HG03064 (cell line): ENCODE results near the gene FLT1.

Source experiments
- ATAC-seq: cut with Tn5 transposase; IDR thresholded peaks from one replicate; pipeline ENCODE4 v1.9.1; 2021; ENCODE audit warnings: low read depth; ENCODE audit not compliant: unreplicated experiment

The FLT1 gene

GRCh38 chr13:28324181-28324789, 170.6 kb downstream of the FLT1 start:
- peak; percentile 75 for ATAC-seq

- ATAC-seq: no peak
Observed at GRCh38 chr13:28322256-28322905, 172.5 kb downstream of the FLT1 start.

- no peak for ATAC-seq
Observed at GRCh38 chr13:28321756-28322155, 173.2 kb downstream of the FLT1 start.

GRCh38 chr13:28320884-28321574, 173.9 kb downstream of the FLT1 start:
- no peak for ATAC-seq

- ATAC-seq: no peak
Observed at GRCh38 chr13:28320209-28320608, 174.7 kb downstream of the FLT1 start.

- no peak for ATAC-seq
Observed at GRCh38 chr13:28319528-28319927, 175.4 kb downstream of the FLT1 start.

- no peak for ATAC-seq
Observed at GRCh38 chr13:28318496-28318895, 176.4 kb downstream of the FLT1 start.

GRCh38 chr13:28316836-28317235, 178.1 kb downstream of the FLT1 start:
- no peak for ATAC-seq

GRCh38 chr13:28316129-28316528, 178.8 kb downstream of the FLT1 start:
- ATAC-seq: no peak

- ATAC-seq: no peak
Observed at GRCh38 chr13:28314879-28315278, 180.0 kb downstream of the FLT1 start.

GRCh38 chr13:28313579-28313978, 181.3 kb downstream of the FLT1 start:
- ATAC-seq: no peak

GRCh38 chr13:28306325-28306724, 188.6 kb downstream of the FLT1 start:
- ATAC-seq: no peak

- ATAC-seq: no peak
Observed at GRCh38 chr13:28301839-28302238, 193.1 kb downstream of the FLT1 start.

GRCh38 chr13:28299916-28300315, 195.0 kb downstream of the FLT1 start:
- ATAC-seq: no peak

GRCh38 chr13:28297341-28297740, 197.6 kb downstream of the FLT1 start:
- no peak for ATAC-seq

- ATAC-seq: no peak
Observed at GRCh38 chr13:28286263-28286662, 208.7 kb downstream of the FLT1 start.

- no peak for ATAC-seq
Observed at GRCh38 chr13:28283600-28283999, 211.3 kb downstream of the FLT1 start.

GRCh38 chr13:28282451-28282850, 212.5 kb downstream of the FLT1 start:
- ATAC-seq: no peak

GRCh38 chr13:28273919-28274318, 221.0 kb downstream of the FLT1 start:
- ATAC-seq: no peak

GRCh38 chr13:28271056-28271840, 223.7 kb downstream of the FLT1 start:
- no peak for ATAC-seq

- ATAC-seq: peak; percentile 97
Observed at GRCh38 chr13:28268800-28269223, 226.1 kb downstream of the FLT1 start.
